ENCODE measurements around the gene SMOC1. TPM values are rescaled to one million over a fixed set of nuclear protein-coding genes. Genes with fewer than 3 reads are reported as not detected.

The SMOC1 gene
- total RNA-seq, 1 experiment from 2014 or later: 0.14 TPM

- H3K9me3 Mint-ChIP-seq (ENCODE audit: unreplicated experiment): no peaks in the 10 kb centered on the region
- H3K27me3 Mint-ChIP-seq (ENCODE audit: insufficient read depth, unreplicated experiment): no peaks in the 10 kb centered on the region
- H3K4me3 Mint-ChIP-seq (ENCODE audit: unreplicated experiment): no peak overlapping the region
- no peaks in the 10 kb centered on the region for H3K9me3 ChIP-seq
- H3K27me3 ChIP-seq (replicated peaks; ENCODE audit: control insufficient read depth, insufficient read depth, low read length): no peaks in the 10 kb centered on the region
- no peak overlapping the region for H3K27ac Mint-ChIP-seq (ENCODE audit: unreplicated experiment)
- H3K4me1 Mint-ChIP-seq (ENCODE audit: low read depth, unreplicated experiment): peaks cover 7% of the 10 kb centered on the region
- intact Hi-C loops (cut with micrococcal nuclease; ENCODE audit: unreplicated experiment): no loop called here
- no peaks in the 10 kb centered on the region; the same call in 1 of the 2 replicates for H3K4me1 ChIP-seq
- DNase-seq: no peak
- H3K36me3 ChIP-seq (ENCODE audit: control insufficient read depth, insufficient read depth, low read length): no peaks in the 10 kb centered on the region
- H3K4me3 ChIP-seq (ENCODE audit: low read depth, low read length): no peak overlapping the region
- ChIA-PET CTCF (no interaction called here), POLR2A (no interaction called here)
- no peak for TF ChIP-seq CTCF (IDR thresholded peaks at IDR 0.05; ENCODE audit: insufficient read depth in 1 of 2, low read depth in 1 of 2, low read length in 1 of 2, severe bottlenecking in 1 of 2, unreplicated experiment in 1 of 2)
- no TSS peak for BruUV-seq (replicated peaks)
- no peaks in the 10 kb centered on the region for H3K36me3 Mint-ChIP-seq (ENCODE audit: insufficient read depth, unreplicated experiment)
Observed at GRCh38 chr14:69930780-69931379, 51.7 kb downstream of the SMOC1 start.

DNA sequence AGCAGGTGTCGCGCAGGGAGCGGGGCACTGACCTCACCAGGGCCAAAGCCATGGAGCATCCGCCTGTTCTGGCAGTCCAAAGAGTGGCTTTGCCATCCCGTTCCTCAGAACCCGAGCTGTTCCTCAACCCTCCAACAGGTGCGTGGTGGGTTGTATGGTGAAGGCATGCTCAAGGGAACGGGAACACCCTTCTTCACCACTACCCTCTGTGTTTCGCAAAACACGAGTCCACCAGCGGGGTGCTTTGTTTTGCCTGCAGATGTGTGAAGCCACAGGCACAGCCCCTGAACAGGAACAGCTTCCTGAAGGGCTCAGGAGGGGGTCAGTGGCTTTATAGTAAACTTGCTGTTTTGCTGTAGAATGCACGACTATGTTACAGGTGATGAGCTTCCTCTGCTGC lies 52.7 kb downstream of the SMOC1 start:
- H3K27me3 ChIP-seq (replicated peaks; ENCODE audit: control insufficient read depth, insufficient read depth, low read length): no peaks in the 10 kb centered on the region
- H3K9me3 ChIP-seq: no peaks in the 10 kb centered on the region
- POLR2A ChIA-PET: no interaction called here
- intact Hi-C loops (cut with micrococcal nuclease; ENCODE audit: unreplicated experiment): no loop called here
- H3K4me3 ChIP-seq (ENCODE audit: low read depth, low read length): no peak overlapping the region
- no peaks in the 10 kb centered on the region for H3K27me3 Mint-ChIP-seq (ENCODE audit: insufficient read depth, unreplicated experiment)
- no peaks in the 10 kb centered on the region for H3K36me3 ChIP-seq (ENCODE audit: control insufficient read depth, insufficient read depth, low read length)
- BruUV-seq (replicated peaks): no TSS peak
- H3K4me1 Mint-ChIP-seq (ENCODE audit: low read depth, unreplicated experiment): peaks cover 7% of the 10 kb centered on the region
- no peak overlapping the region for H3K27ac Mint-ChIP-seq (ENCODE audit: unreplicated experiment)
- H3K4me1 ChIP-seq: no peaks in the 10 kb centered on the region; the same call in 1 of the 2 replicates
- H3K9me3 Mint-ChIP-seq (ENCODE audit: unreplicated experiment): no peaks in the 10 kb centered on the region
- DNase-seq: no peak
- H3K4me3 Mint-ChIP-seq (ENCODE audit: unreplicated experiment): no peak overlapping the region
- CTCF ChIA-PET: no interaction called here
- H3K36me3 Mint-ChIP-seq (ENCODE audit: insufficient read depth, unreplicated experiment): no peaks in the 10 kb centered on the region
- TF ChIP-seq CTCF (IDR thresholded peaks at IDR 0.05; ENCODE audit: insufficient read depth in 1 of 2, low read depth in 1 of 2, low read length in 1 of 2, severe bottlenecking in 1 of 2, unreplicated experiment in 1 of 2): no peak

DNA sequence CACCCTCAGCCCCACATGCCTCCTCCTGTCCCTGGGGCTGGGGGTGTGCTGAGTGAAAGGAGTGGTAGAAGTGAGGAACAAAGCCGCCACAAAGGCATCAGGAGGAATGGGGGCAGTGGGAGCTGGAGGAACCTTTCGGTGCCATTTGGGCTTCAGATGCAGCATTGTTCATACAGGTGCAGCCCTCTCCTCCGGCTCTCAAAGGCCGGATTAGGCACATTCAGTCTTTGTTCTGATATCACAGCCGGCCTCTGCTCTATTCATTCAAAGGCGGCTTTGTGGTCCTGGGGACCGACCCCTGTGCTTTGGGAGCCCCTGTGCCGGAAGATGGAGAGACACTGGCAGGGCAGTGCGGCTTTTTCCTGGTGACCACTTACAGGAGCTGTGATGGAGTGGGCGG lies 53.2 kb downstream of the SMOC1 start:
- ChIA-PET CTCF (no interaction called here), POLR2A (no interaction called here)
- no peak overlapping the region for H3K27ac Mint-ChIP-seq (ENCODE audit: unreplicated experiment)
- no peaks in the 10 kb centered on the region for H3K27me3 Mint-ChIP-seq (ENCODE audit: insufficient read depth, unreplicated experiment)
- H3K36me3 Mint-ChIP-seq (ENCODE audit: insufficient read depth, unreplicated experiment): no peaks in the 10 kb centered on the region
- no TSS peak for BruUV-seq (replicated peaks)
- peaks cover 8% of the 10 kb centered on the region for H3K4me1 Mint-ChIP-seq (ENCODE audit: low read depth, unreplicated experiment)
- intact Hi-C loops (cut with micrococcal nuclease; ENCODE audit: unreplicated experiment): no loop called here
- Histone ChIP-seq H3K4me1 (peaks cover 3% of the 10 kb centered on the region), H3K27me3 (replicated peaks; ENCODE audit: control insufficient read depth, insufficient read depth, low read length) (no peaks in the 10 kb centered on the region), H3K36me3 (ENCODE audit: control insufficient read depth, insufficient read depth, low read length) (no peaks in the 10 kb centered on the region), H3K9me3 (no peaks in the 10 kb centered on the region), H3K4me3 (ENCODE audit: low read depth, low read length) (no peak overlapping the region)
- no peak for DNase-seq
- TF ChIP-seq CTCF (IDR thresholded peaks at IDR 0.05; ENCODE audit: insufficient read depth in 1 of 2, low read depth in 1 of 2, low read length in 1 of 2, severe bottlenecking in 1 of 2, unreplicated experiment in 1 of 2): no peak
- H3K9me3 Mint-ChIP-seq (ENCODE audit: unreplicated experiment): no peaks in the 10 kb centered on the region
- no peak overlapping the region for H3K4me3 Mint-ChIP-seq (ENCODE audit: unreplicated experiment)

Data from Caco-2 (cell line).